Cardiac muscle cell (in vitro differentiated cells and primary cell): ENCODE results near the gene MTFR1L. TPM values are rescaled to one million over a fixed set of nuclear protein-coding genes. Genes with fewer than 3 reads are reported as not detected.
A peak's percentile ranks its signal among the peaks of the same experiment; 100 is the strongest.

ENCODE experiments used
- DNase-seq, 2 donors: peaks; one replicate each; pipeline versions ENCODE4 v3.0.0 to v3.0.0-alpha.2; 2010 to 2017; ENCODE audit warnings: low read depth in 1 of 2, low spot score in 1 of 2
- H3K27ac ChIP-seq: fragments of 200-600 bp; sonication (generic); 2 replicates; pipeline ENCODE4 v1.5.1; 2016
- H3K27me3 ChIP-seq: fragments of 200-600 bp; sonication (generic); 2 replicates; pipeline ENCODE4 v1.6.0; 2016; ENCODE audit warnings: control low read depth
- H3K36me3 ChIP-seq: fragments of 200-600 bp; sonication (generic); 2 replicates; pipeline ENCODE4 v1.5.1; 2016; ENCODE audit warnings: control low read depth
- H3K4me1 ChIP-seq: fragments of 200-600 bp; sonication (generic); 2 replicates; pipeline ENCODE4 v1.8.1; 2017; ENCODE audit warnings: low read depth, mild to moderate bottlenecking, mixed run types
- H3K4me3 ChIP-seq: fragments of 200-600 bp; sonication (generic); 2 replicates; pipeline ENCODE4 v1.5.1; 2016; ENCODE audit warnings: mild to moderate bottlenecking
- H3K9me3 ChIP-seq: fragments of 200-600 bp; sonication (generic); 2 replicates; pipeline ENCODE4 v1.5.1; 2017; ENCODE audit warnings: low read depth, mild to moderate bottlenecking, control low read depth
- CTCF ChIP-seq: IDR thresholded peaks from 2 replicates; pipeline ENCODE4 v1.5.1; 2012; ENCODE audit warnings: low read depth, mild to moderate bottlenecking, low read length
- polyA plus RNA-seq: library from polyadenylated mRNA; unstranded; fragments of >200 nt; fragmentation: Nextera tagmentation; extraction: Ambion mirVana; gene quantifications from 2 replicates; pipeline ENCODE4 v1.2.1, GENCODE V29; 2016
- total RNA-seq: library from RNA; depleted of rRNA; stranded (reverse); fragments of >200 nt; gene quantifications from 2 replicates; pipeline ENCODE4 v1.2.3, GENCODE V29; 2016

The MTFR1L gene
- total and polyA plus RNA-seq, 2 experiments from 2014 or later: 158 to 266 TPM

GRCh38 chr1:25874635-25875153, 54.9 kb downstream of the MTFR1L start:
- DNase-seq: no peak
- H3K4me1 ChIP-seq: peaks cover 31% of the 10 kb centered on the region
- no peaks in the 10 kb centered on the region for H3K36me3 ChIP-seq
- H3K4me3 ChIP-seq: peak overlapping the region; percentile 45
- no peaks in the 10 kb centered on the region for H3K27me3 ChIP-seq
- no peaks in the 10 kb centered on the region for H3K9me3 ChIP-seq
- peak overlapping the region; percentile 93 for H3K27ac ChIP-seq
- no peak for TF ChIP-seq CTCF

- Histone ChIP-seq H3K27ac (peak within 1 kb of the TSS; percentile 93), H3K9me3 (no peaks in the 10 kb centered on the region), H3K4me3 (peak within 1 kb of the TSS; percentile 45), H3K4me1 (peaks cover 33% of the 10 kb centered on the region), H3K36me3 (no peaks in the 10 kb centered on the region), H3K27me3 (no peaks in the 10 kb centered on the region)
- TF ChIP-seq CTCF: no peak
- peak; percentile 82 to 84 for DNase-seq
These were observed 55.6 kb downstream of the MTFR1L start, which contains the start of gene PAQR7 for GRCh38 chr1:25875154-25875855. PAQR7 (minus strand) TSS chr1:25875708; CDS start chr1:25863839, 11,869 bp downstream.

GRCh38 chr1:25875856-25876692, 56.3 kb downstream of the MTFR1L start:
- Histone ChIP-seq H3K27ac (peak overlapping the region; percentile 93), H3K36me3 (no peaks in the 10 kb centered on the region), H3K27me3 (no peaks in the 10 kb centered on the region), H3K4me1 (peaks cover 31% of the 10 kb centered on the region), H3K9me3 (no peaks in the 10 kb centered on the region), H3K4me3 (peak overlapping the region; percentile 45)
- no peak for TF ChIP-seq CTCF
- peak in 1 of 2 donors; percentile 79 for DNase-seq

GRCh38 chr1:25876693-25877077, 56.9 kb downstream of the MTFR1L start:
- TF ChIP-seq CTCF: no peak
- H3K27me3 ChIP-seq: no peaks in the 10 kb centered on the region
- no peak overlapping the region for H3K4me3 ChIP-seq

GRCh38 chr1:25877155-25877554, 57.4 kb downstream of the MTFR1L start:
- Histone ChIP-seq H3K4me3 (no peak overlapping the region), H3K36me3 (no peaks in the 10 kb centered on the region), H3K27me3 (no peaks in the 10 kb centered on the region), H3K9me3 (no peaks in the 10 kb centered on the region), H3K4me1 (peaks cover 24% of the 10 kb centered on the region), H3K27ac (no peak overlapping the region)
- TF ChIP-seq CTCF: no peak
- DNase-seq: no peak

More at GRCh38 chr1:25876693-25877077, 56.9 kb downstream of the MTFR1L start:
- Histone ChIP-seq H3K9me3 (no peaks in the 10 kb centered on the region), H3K36me3 (no peaks in the 10 kb centered on the region), H3K4me1 (peaks cover 25% of the 10 kb centered on the region), H3K27ac (no peak overlapping the region)
- DNase-seq: no peak
